Hepatocyte (in vitro differentiated cells): ENCODE measurements around the gene PLK5. TPM values are rescaled to one million over a fixed set of nuclear protein-coding genes. Genes with fewer than 3 reads are reported as not detected.

Source experiments
- DNase-seq: peaks from one replicate; pipeline ENCODE4 v3.0.0-alpha.2; 2016; ENCODE audit warnings: low spot score
- H2AFZ ChIP-seq: fragments of 200-600 bp; sonication (generic); 2 replicates; pipeline ENCODE4 v1.6.0; 2016; ENCODE audit warnings: antibody characterized with exemption, mild to moderate bottlenecking
- H3K27ac ChIP-seq: fragments of 200-600 bp; sonication (generic); 2 replicates; pipeline ENCODE4 v1.5.1; 2016; ENCODE audit warnings: mild to moderate bottlenecking
- H3K27me3 ChIP-seq: fragments of 200-600 bp; sonication (generic); 2 replicates; pipeline ENCODE4 v1.6.1; 2016
- H3K36me3 ChIP-seq: fragments of 200-600 bp; sonication (generic); replicated peaks from 2 replicates; pipeline ENCODE4 v1.5.1; 2016; ENCODE audit warnings: low read depth; ENCODE audit not compliant: insufficient read depth
- H3K4me1 ChIP-seq: fragments of 200-600 bp; sonication (generic); 2 replicates; pipeline ENCODE4 v1.5.1; 2016; ENCODE audit warnings: mild to moderate bottlenecking, moderate library complexity; ENCODE audit not compliant: insufficient read depth
- H3K4me2 ChIP-seq: fragments of 200-600 bp; sonication (generic); 2 replicates; pipeline ENCODE4 v1.6.0; 2016
- H3K4me3 ChIP-seq: fragments of 200-600 bp; sonication (generic); 2 replicates; pipeline ENCODE4 v1.5.1; 2016; ENCODE audit warnings: mild to moderate bottlenecking
- H3K79me2 ChIP-seq: fragments of 200-600 bp; sonication (generic); 2 replicates; pipeline ENCODE4 v1.6.0; 2017; ENCODE audit warnings: mild to moderate bottlenecking
- H3K9me2 ChIP-seq: fragments of 200-600 bp; sonication (generic); replicated peaks from 2 replicates; pipeline ENCODE4 v1.6.0; 2017; ENCODE audit warnings: mild to moderate bottlenecking; ENCODE audit not compliant: insufficient read depth
- H3K9me3 ChIP-seq: fragments of 200-600 bp; sonication (generic); 2 replicates; pipeline ENCODE4 v1.5.1; 2016; ENCODE audit warnings: low read depth, mild to moderate bottlenecking
- H4K20me1 ChIP-seq: fragments of 200-600 bp; sonication (generic); 2 replicates; pipeline ENCODE4 v1.6.0; 2016; ENCODE audit warnings: mild to moderate bottlenecking; ENCODE audit not compliant: insufficient read depth, poor library complexity, severe bottlenecking
- EZH2 ChIP-seq: fragments of 200-600 bp; sonication (generic); IDR thresholded peaks from 2 replicates; pipeline ENCODE4 v1.6.1; 2016; ENCODE audit warnings: antibody characterized with exemption, mild to moderate bottlenecking, borderline replicate concordance
- EZH2phosphoT487 ChIP-seq: fragments of 200-600 bp; sonication (generic); IDR thresholded peaks from one replicate; pipeline ENCODE4 v1.6.1; 2018; ENCODE audit warnings: antibody characterized with exemption, mild to moderate bottlenecking, low read depth, moderate library complexity; ENCODE audit not compliant: unreplicated experiment, severe bottlenecking
- WGBS: methylation state at CpG from one replicate; pipeline ENCODE4 v1.1.6; 2016; ENCODE audit warnings: low lambda C conversion rate; ENCODE audit errors: missing lambda C conversion rate; 5-methylcytosine and 5-hydroxymethylcytosine counted together
- polyA plus RNA-seq: library from polyadenylated mRNA; unstranded; fragments of >200 nt; fragmentation: Nextera tagmentation; extraction: Ambion mirVana; gene quantifications from 2 replicates; pipeline ENCODE4 v1.2.1, GENCODE V29; 2016
- total RNA-seq: library from RNA; depleted of rRNA; stranded (reverse); fragments of >200 nt; gene quantifications from 2 replicates; pipeline ENCODE4 v1.2.3, GENCODE V29; 2014
- TF ChIP-seq, protein P1 (sequence below): fragments of 200-600 bp; sonication (generic); IDR thresholded peaks from 2 replicates; pipeline ENCODE4 v1.5.1; 2016; ENCODE audit warnings: antibody characterized with exemption, mild to moderate bottlenecking; ENCODE audit not compliant: poor library complexity

The PLK5 gene
- total and polyA plus RNA-seq, 2 experiments from 2014 or later = 0.53 TPM; not detected in 1

DNA sequence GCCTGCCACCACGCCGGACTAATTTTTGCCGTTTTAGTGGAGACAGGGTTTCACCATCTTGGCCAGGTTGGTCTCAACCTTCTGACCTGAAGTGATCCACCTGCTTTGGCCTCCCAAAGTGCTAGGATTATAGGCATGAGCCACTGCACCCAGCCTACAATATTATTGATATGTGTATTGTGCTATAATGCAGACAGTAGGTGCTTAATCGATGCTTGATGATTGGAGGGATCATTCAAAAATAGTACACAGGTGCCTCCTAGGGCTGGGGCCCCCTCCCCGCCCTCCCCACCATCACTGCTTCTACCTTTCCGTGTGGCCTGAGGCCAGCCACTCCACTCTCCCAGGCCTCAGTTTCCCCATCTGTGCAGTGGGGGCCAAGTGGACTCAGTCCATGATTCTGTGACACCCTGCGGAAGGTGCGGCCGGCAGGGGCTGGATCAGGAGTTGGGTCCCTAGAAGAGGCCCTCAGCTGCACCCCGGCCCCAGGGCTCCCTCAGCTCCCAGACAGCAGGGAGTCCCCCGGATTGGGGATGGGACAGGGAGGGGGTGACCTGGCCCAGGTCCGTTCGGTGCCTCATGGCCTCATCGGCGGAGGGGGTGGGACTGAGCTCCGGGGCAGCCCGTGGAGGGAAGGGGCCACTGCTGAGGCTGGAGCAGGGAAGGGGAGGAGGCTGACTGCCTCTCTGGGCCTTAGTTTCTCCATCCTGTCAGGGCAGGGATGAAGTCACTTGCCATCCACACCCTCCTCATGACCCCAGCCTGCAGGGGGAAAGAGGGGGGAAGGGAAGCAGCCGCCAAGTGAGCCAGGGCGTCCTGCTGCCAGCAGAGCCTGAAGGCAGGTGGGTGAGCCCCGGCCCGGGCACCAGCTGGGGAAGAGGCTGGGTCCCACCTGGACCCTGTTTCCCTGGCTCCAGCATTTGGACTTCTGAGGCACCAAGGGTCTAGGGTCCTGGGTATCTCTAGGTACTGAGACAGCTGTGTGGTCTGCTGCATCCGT, 12.3 kb upstream of the PLK5 start:
- Histone ChIP-seq H4K20me1 (no peaks in the 10 kb centered on the region), H3K4me3 (peak overlapping the region; percentile 50), H2AFZ (no peak overlapping the region), H3K36me3 (no peaks in the 10 kb centered on the region), H3K79me2 (peaks cover 13% of the 10 kb centered on the region), H3K27me3 (no peaks in the 10 kb centered on the region), H3K9me3 (no peaks in the 10 kb centered on the region), H3K4me1 (peaks cover 35% of the 10 kb centered on the region), H3K4me2 (peak overlapping the region; percentile 99), H3K27ac (peak overlapping the region; percentile 98), H3K9me2 (no peaks in the 10 kb centered on the region)
- WGBS = 83% methylated on average over 14 of the region's 22 CpGs
- TF ChIP-seq EZH2 = no peak
- TF ChIP-seq EZH2phosphoT487 = no peak
- TF ChIP-seq, protein P1, sequence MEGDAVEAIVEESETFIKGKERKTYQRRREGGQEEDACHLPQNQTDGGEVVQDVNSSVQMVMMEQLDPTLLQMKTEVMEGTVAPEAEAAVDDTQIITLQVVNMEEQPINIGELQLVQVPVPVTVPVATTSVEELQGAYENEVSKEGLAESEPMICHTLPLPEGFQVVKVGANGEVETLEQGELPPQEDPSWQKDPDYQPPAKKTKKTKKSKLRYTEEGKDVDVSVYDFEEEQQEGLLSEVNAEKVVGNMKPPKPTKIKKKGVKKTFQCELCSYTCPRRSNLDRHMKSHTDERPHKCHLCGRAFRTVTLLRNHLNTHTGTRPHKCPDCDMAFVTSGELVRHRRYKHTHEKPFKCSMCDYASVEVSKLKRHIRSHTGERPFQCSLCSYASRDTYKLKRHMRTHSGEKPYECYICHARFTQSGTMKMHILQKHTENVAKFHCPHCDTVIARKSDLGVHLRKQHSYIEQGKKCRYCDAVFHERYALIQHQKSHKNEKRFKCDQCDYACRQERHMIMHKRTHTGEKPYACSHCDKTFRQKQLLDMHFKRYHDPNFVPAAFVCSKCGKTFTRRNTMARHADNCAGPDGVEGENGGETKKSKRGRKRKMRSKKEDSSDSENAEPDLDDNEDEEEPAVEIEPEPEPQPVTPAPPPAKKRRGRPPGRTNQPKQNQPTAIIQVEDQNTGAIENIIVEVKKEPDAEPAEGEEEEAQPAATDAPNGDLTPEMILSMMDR = no peak
- DNase-seq = no peak

DNA sequence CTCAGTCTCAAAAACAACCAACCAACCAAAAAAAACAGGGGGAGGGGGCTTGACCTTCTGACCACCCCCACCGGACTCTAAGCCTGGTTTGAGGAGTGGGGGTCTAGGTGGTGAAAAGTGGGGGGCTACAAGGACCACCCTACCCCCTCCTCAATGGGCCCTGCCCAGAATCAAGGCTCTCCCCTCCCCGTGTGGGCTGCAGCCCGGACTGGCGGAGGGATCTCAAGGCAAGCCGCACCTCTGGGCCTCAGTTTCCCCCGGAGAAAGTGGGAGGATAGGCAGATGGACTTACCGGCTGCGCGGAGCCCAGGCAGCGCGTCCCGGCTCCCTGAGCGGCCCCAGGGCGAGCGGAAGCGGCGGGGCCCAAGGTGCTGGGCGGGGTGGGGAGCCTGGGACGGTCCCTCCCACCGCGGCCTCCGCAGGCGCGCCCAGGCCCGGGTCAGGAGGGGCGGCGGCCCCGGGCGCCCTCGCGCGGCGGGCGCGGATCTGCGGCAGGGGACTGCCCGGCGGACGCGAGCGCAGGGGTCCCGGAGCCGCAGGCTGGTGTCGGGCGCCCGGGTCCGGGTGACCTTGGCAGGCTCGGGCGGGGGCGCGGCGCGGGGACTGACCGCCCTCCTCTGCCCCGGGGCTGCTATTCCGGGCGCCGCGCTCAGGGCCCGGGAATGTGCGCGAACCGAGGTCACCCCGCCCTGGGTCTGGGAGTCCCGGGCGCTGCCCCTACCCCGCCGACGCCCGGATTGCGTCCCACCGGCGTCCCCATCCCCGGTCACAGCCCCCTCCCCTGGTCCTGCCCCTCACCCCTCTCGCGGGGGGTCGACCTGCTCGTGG, 11.0 kb upstream of the PLK5 start, which contains the start of gene ADAMTSL5:
TSS of gene ADAMTSL5 (minus strand) at position 349 of the 828 bp plus-strand sequence. CDS start 2,076 bp downstream, outside the sequence.
- peaks cover 13% of the 10 kb centered on the region for H3K79me2 ChIP-seq
- no peaks in the 10 kb centered on the region for H3K9me3 ChIP-seq
- no peaks in the 10 kb centered on the region for H3K27me3 ChIP-seq
- H2AFZ ChIP-seq = peak within 1 kb of the TSS; percentile 60
- no peaks in the 10 kb centered on the region for H4K20me1 ChIP-seq
- no peaks in the 10 kb centered on the region for H3K36me3 ChIP-seq
- peak within 1 kb of the TSS; percentile 50 for H3K4me3 ChIP-seq
- TF ChIP-seq EZH2phosphoT487 = no peak
- no peak for TF ChIP-seq EZH2
- TF ChIP-seq, protein P1 = no peak
- WGBS = 21% methylated on average over 13 of the region's 78 CpGs
- peak; percentile 89 for DNase-seq
- H3K27ac ChIP-seq = peak within 1 kb of the TSS; percentile 98
- peak within 1 kb of the TSS; percentile 99 for H3K4me2 ChIP-seq
- H3K4me1 ChIP-seq = peaks cover 35% of the 10 kb centered on the region
- H3K9me2 ChIP-seq = no peaks in the 10 kb centered on the region

DNA sequence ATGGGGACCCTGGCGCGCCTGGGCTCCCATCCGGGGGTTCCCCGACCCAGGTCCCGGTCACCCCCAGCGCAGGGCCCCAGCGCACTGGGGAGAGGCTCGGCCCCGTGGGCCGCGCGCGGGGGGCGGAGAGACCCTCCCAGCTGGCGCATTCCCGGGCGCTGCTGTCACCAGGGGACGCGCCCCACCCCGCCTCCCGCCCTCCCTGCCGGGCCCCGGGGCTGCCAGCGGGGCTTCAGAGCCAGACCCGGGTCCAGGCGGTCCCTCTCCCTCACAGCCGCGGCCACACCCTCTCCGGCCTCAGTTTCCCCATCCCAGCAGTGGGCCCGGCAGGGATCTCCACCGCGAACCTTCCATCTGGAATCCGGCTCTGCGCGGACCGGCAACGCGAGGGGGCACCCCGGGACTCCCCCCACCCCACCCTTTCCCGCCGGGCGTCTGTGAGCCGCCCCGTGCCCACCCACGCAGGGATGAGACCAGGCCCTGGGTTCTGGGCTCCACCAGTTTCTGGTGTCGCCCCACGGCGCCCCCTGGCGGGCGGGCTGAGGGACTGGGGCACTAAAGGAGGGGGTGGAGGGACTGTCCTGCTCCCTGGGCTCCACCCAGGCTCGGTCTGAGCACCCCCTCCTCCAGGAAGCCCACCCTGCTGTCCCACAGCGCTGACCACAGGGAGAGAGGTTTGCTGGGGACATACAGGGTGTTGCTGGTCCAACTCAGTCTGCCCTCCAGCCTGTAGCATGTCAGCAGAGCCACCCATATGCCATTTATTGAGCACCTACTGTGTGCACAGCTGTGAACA, 10.2 kb upstream of the PLK5 start:
- Histone ChIP-seq H3K4me1 (peaks cover 35% of the 10 kb centered on the region), H3K36me3 (no peaks in the 10 kb centered on the region), H3K9me3 (no peaks in the 10 kb centered on the region), H3K4me2 (peak overlapping the region; percentile 99), H3K27me3 (no peaks in the 10 kb centered on the region), H3K79me2 (peaks cover 13% of the 10 kb centered on the region), H3K4me3 (peak overlapping the region; percentile 50), H4K20me1 (no peaks in the 10 kb centered on the region), H2AFZ (peak overlapping the region; percentile 60), H3K27ac (peak overlapping the region; percentile 89), H3K9me2 (no peaks in the 10 kb centered on the region)
- TF ChIP-seq EZH2phosphoT487 (no peak), EZH2 (no peak)
- TF ChIP-seq, protein P1 = peak; percentile 65
- 32% methylated on average over 8 of the region's 52 CpGs for WGBS
- DNase-seq = peak; percentile 83
